Stimulated activated CD8-positive, alpha-beta memory T cell treated with anti-CD3 and anti-CD28 coated beads, Interleukin-15, amount 100 ng/mL, for 1 hour (primary cell): ENCODE measurements around the gene CHRNG.
"Not testable (repeated sequence)": the region's sequence is repeated elsewhere in the genome, so short reads cannot be mapped to it uniquely, and the experiment has no call there.

ENCODE experiments used
- DNase-seq: peaks from one replicate; pipeline ENCODE4 v3.0.0-alpha.2; 2020; ENCODE audit warnings: low read depth

CHRNG gene

GRCh38 chr2:232528746-232529460 lies 10.6 kb upstream of the CHRNG start:
- no peak for DNase-seq

- DNase-seq, result no peak
Measured at GRCh38 chr2:232529806-232530547, 9.5 kb upstream of the CHRNG start.

GRCh38 chr2:232530626-232531260 lies 8.7 kb upstream of the CHRNG start:
- DNase-seq, result no peak

- no peak for DNase-seq
Measured at GRCh38 chr2:232532419-232532818, 7.1 kb upstream of the CHRNG start.

- not testable (repeated sequence) for DNase-seq
Measured at GRCh38 chr2:232532821-232533220, 6.7 kb upstream of the CHRNG start.

- DNase-seq, result no peak
Measured at GRCh38 chr2:232533944-232534710, 5.4 kb upstream of the CHRNG start.

- no peak for DNase-seq
Measured at GRCh38 chr2:232534940-232535651, 4.4 kb upstream of the CHRNG start.

GRCh38 chr2:232535761-232536530 lies 3.5 kb upstream of the CHRNG start:
- DNase-seq, result no peak

GRCh38 chr2:232537079-232537478 lies 2.4 kb upstream of the CHRNG start:
- no peak for DNase-seq

- no peak for DNase-seq
Measured at GRCh38 chr2:232537499-232537898, 2.0 kb upstream of the CHRNG start.

- no peak for DNase-seq
Measured at GRCh38 chr2:232538671-232539070, 821 bp upstream of the CHRNG start.

GRCh38 chr2:232540441-232541041 lies 1.0 kb downstream of the CHRNG start:
- no peak for DNase-seq

- DNase-seq, result no peak
Measured at GRCh38 chr2:232541195-232541960, 1.9 kb downstream of the CHRNG start.

GRCh38 chr2:232541961-232542714 lies 2.6 kb downstream of the CHRNG start:
- DNase-seq, result no peak

- no peak for DNase-seq
Measured at GRCh38 chr2:232542715-232543467, 3.4 kb downstream of the CHRNG start.

- no peak for DNase-seq
Measured at GRCh38 chr2:232543491-232543890, 4.0 kb downstream of the CHRNG start.

- no peak for DNase-seq
Measured at GRCh38 chr2:232543928-232544631, 4.6 kb downstream of the CHRNG start.

GRCh38 chr2:232544674-232545073 lies 5.2 kb downstream of the CHRNG start:
- DNase-seq, result no peak
